ENCODE measurements around the gene MACROD2.
"Not testable (repeated sequence)": the region's sequence is repeated elsewhere in the genome, so short reads cannot be mapped to it uniquely, and the experiment has no call there.

MACROD2 gene

GRCh38 chr20:15075586-15075985, 1080.3 kb downstream of the MACROD2 start:
- no peak for DNase-seq

GRCh38 chr20:15076785-15077184, 1081.5 kb downstream of the MACROD2 start:
- DNase-seq: no peak

- no peak for DNase-seq
These were observed 1082.5 kb downstream of the MACROD2 start for GRCh38 chr20:15077733-15078250.

- DNase-seq: no peak
These were observed 1084.5 kb downstream of the MACROD2 start for GRCh38 chr20:15079594-15080340.

DNA sequence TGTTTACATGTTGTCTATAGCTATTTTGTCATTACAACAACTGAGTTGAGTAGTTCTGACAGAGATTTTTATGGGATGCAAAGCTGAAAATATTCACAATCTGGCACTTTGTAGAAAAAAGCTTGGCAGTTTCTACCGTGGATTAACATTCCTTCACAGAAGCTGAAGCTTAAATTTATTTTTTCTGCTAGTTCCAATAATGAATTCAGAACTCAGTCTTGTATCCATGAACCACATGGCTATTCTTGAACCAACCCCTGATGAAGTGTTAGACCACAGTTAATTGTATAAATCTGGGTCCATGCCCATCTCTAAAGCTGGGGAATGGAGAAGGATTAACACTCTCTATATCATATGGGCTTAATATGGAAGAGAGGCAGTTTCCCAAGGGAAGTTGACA, 1085.9 kb downstream of the MACROD2 start:
- no peak for DNase-seq

GRCh38 chr20:15091421-15092037, 1096.2 kb downstream of the MACROD2 start:
- no peak for DNase-seq

DNA sequence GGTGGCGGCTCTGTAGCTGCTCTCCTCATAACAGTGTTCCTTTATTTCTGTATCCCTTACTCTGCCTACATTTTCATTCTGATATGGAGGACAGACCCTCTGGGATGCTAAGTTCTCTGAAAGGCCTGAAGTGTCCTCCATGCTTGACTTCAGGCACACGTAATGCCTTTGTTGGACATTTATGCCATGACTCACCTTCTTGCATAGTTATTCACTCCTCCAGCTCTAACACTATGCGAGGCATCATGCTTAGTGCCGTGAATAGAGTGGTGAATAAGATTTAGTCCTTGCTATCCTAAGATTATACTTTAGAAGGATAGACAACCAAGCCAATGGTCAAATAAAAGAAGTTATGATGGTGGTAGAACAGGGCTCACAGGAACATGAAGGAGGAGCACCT, 1103.0 kb downstream of the MACROD2 start:
- DNase-seq: no peak

DNA sequence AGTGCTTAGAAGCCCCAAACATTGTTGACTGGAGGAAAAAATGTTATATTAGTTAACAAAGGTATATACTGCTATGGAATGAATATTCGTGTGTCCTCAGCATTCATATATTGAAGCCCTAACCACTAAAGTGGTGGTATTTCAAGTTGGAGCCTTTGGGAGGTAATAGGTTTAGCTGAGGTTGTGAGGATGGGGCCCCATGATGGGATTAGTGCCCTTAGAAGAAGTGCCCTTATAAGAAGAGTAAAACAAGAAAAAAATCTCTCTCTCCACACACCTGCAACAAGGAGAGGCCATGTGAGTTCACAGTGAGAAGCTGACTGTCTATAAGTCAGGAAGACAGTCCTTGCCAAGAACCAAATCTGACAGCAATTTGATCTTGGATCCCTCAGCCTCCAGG, 1103.8 kb downstream of the MACROD2 start:
- no peak for DNase-seq

DNA sequence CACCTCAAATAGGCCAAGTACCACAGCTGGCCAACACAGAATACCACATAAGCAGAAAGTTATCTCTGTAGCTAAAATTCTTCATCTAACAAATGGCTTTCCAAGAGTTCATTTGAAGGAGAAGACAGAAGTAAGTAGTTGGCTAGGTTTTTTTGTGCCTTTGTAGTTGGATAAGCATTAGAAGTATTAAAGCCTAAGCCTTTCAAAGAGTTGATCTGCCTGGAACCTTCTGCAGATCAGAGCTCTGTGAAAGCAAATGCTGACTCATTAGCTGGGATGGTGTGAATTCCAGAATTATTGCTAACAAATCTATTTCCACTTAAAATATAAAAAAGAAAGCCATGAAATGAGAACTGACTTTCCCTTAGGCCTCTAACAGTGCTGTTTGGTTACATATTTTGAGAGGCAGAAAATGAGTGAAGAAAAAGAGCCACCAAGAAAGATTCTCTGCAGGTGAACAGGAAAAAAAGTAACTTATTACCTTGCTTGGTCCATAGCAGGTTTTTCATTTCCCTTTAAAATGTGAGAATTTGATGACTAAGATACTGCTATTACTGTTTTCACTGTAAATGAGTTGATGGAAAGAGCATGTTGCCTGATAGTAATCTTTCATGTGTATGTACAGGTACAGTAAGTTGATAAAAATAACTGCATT, 1105.3 kb downstream of the MACROD2 start:
- no peak for DNase-seq

- no peak for DNase-seq
These were observed 1112.6 kb downstream of the MACROD2 start for GRCh38 chr20:15107931-15108330.

DNA sequence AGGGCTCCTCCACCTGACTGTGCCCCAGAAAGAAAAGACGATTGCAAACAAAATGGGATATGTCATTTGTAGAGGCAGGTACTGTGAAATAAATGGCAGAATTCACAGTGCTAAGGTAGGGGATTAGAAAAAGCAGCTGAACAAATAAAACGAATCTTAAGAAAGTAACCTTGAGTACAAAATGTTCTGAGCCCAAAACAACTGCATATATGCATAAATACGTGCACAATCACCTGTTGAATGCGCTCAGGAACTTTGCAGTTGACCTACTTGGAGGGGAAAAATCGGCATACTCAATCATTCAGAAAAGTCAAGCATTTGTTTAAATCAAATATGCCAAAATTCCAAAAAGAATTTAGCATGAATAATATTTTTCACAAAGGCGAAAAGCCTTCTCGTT, 1114.2 kb downstream of the MACROD2 start:
- no peak for DNase-seq

- no peak for DNase-seq
These were observed 1116.3 kb downstream of the MACROD2 start for GRCh38 chr20:15111654-15112053.

- no peak for DNase-seq
These were observed 1117.9 kb downstream of the MACROD2 start for GRCh38 chr20:15113144-15113773.

- no peak for DNase-seq
These were observed 1124.7 kb downstream of the MACROD2 start for GRCh38 chr20:15119852-15120487.

DNA sequence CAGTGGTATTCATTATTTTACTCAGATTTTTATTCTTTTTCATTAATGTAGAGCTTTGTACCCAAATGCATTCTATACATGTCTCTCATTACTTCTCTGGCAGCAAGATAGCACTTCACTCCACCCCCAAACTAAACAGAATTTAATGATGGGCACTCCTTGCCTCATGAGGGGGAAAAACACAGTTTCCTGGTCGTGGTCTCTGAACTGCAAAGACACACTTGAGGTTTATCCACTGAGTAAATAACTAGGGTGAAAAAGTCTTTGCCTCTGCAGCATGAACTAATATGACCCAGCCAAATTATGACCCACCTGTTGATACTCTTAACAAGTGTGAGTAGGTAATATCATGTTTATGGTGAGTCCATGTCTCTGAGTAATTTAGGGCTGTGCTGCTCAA, 1127.3 kb downstream of the MACROD2 start:
- DNase-seq: no peak

GRCh38 chr20:15131176-15131575, 1135.9 kb downstream of the MACROD2 start:
- no peak for DNase-seq

DNA sequence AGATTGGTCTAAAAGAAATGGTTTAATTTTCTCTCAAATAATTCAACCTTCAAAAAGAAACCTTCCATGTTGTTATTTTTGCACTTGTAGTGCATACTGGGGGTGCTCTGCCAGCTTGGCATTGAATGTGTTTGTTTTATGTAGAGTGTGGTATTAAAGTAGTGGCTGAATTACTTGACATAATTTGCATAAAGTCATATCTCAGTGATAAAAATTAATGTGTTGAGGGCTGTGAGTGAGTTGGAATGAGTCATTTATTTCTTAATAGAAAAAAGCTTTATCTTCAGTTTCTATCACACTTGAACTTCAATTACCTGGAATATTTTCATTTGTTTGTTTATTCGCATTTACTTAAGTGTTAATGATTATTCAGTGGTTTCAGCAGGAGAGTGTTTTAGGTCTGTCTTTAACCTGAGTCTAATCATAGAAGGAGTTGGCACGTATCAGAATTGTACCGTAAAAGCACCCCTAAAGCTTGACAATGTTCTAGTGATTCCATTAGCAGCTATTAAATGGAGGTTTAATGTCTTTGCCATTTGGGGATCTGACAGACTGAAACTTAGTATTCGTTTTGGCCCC, 1143.3 kb downstream of the MACROD2 start:
- no peak for DNase-seq

DNA sequence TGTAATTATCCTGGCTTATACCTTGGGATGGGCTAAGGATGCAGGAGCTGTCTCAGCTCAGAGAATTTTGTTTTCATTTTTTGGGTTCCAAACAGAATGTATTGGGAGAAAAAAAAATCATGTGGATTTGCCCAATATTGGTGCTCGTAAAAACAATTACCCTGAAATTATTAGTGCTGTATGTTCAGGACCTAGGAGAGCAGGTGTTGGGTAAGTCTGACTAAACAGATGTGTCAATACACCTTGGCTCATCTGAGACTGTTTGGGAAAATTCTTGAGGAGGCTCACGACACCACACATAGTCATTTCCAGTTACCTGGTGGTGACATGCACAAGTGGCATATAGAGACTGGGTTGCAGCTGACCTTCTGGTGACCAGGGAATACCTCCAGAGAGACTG, 1144.2 kb downstream of the MACROD2 start:
- no peak for DNase-seq

DNA sequence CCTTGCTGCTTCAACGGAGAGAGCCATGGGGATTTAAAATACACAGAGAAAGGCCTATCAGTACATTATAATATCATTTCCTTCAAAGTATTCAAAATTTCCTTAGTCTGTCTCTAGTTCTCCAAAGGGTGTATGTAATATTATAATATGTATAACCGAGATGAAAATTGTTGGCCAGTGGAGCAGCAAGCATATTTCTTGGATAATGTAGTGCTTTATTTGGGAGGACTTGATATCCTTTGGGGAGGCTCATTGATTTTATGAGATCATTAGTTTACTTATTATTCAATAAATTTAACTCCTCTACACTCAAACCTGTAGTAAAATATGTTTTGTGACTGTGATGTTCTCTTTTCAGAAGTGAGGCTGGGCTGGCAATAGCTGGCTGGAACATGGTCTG, 1145.0 kb downstream of the MACROD2 start:
- DNase-seq: no peak

- DNase-seq: not testable (repeated sequence)
These were observed 1145.6 kb downstream of the MACROD2 start for GRCh38 chr20:15140940-15141339.

- DNase-seq: no peak
These were observed 1146.5 kb downstream of the MACROD2 start for GRCh38 chr20:15141861-15142260.

DNA sequence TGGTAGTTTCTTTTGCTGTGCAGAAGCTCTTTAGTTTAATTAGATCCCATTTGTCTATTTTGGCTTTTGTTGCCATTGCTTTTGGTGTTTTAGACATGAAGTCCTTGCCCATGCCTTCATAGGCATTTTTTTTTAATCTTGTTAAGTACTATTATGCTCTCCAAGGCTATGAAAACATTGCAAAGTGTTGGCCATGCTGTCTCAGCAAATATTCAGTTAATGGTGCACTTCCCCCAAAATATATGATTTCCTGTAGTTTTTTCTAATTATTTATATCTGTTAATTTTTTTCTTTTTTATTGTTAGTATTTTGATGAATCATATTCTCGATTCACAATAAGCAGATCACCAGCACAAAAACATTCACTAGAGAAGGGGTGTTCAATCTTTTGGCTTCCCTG, 1148.2 kb downstream of the MACROD2 start:
- DNase-seq: no peak

DNA sequence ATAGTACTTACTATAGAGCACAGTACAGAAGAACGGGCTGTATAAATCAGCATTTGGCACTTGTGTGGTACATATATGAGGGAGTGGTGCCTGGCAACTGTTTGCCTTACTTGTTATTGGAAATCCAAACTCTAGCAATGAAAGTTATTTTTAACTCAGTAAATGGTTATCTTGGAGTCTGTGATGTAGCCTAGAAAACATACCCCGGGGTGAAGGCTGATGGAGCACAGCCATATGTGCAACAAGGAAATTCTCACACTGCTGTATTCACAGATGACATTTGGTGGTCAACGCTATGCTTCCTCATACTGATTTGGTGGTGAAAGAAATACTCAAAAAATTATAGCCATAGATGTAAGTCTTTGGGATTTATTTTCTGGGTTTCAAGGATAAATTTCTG, 1149.6 kb downstream of the MACROD2 start:
- DNase-seq: no peak
